Measurements from ENCODE around the gene ZNF837. TPM values are rescaled to one million over a fixed set of nuclear protein-coding genes. Genes with fewer than 3 reads are reported as not detected.

The ZNF837 gene
- total and polyA plus RNA-seq, 2 of the 13 experiments (the other 11 are each of a cell fraction or from before 2014, with no cell fraction given): 0.29 to 1.3 TPM

DNA sequence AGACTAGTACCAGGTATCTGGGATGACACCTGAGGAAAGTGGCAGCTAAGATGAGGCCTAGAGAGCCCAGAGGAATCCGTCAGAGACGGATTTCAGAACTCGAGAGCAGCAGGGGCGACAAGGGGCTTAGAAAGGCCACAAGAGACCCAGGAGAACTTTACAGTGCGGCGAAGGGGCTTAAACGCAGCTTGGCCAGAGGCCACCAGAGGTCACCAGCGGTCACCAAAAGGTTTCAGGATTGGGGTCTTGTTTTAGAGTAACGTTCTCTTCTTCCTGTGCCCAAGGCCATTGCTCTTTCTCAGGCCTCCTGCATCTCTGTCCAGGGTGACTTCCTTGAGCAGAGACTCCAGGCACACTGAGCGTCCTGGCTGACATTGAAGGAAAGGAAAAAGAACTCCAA lies 51.8 kb downstream of the ZNF837 start (continued):
- TF ChIP-seq, protein P1, sequence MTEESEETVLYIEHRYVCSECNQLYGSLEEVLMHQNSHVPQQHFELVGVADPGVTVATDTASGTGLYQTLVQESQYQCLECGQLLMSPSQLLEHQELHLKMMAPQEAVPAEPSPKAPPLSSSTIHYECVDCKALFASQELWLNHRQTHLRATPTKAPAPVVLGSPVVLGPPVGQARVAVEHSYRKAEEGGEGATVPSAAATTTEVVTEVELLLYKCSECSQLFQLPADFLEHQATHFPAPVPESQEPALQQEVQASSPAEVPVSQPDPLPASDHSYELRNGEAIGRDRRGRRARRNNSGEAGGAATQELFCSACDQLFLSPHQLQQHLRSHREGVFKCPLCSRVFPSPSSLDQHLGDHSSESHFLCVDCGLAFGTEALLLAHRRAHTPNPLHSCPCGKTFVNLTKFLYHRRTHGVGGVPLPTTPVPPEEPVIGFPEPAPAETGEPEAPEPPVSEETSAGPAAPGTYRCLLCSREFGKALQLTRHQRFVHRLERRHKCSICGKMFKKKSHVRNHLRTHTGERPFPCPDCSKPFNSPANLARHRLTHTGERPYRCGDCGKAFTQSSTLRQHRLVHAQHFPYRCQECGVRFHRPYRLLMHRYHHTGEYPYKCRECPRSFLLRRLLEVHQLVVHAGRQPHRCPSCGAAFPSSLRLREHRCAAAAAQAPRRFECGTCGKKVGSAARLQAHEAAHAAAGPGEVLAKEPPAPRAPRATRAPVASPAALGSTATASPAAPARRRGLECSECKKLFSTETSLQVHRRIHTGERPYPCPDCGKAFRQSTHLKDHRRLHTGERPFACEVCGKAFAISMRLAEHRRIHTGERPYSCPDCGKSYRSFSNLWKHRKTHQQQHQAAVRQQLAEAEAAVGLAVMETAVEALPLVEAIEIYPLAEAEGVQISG (CRISPR knock-in tag; IDR thresholded peaks at IDR 0.05): peak; percentile 27; the same call in 1 of the 2 replicates
- peak; percentile 80 for TF ChIP-seq STAG1 (CRISPR knock-in tag; IDR thresholded peaks at IDR 0.05)
- TF ChIP-seq, protein P2, sequence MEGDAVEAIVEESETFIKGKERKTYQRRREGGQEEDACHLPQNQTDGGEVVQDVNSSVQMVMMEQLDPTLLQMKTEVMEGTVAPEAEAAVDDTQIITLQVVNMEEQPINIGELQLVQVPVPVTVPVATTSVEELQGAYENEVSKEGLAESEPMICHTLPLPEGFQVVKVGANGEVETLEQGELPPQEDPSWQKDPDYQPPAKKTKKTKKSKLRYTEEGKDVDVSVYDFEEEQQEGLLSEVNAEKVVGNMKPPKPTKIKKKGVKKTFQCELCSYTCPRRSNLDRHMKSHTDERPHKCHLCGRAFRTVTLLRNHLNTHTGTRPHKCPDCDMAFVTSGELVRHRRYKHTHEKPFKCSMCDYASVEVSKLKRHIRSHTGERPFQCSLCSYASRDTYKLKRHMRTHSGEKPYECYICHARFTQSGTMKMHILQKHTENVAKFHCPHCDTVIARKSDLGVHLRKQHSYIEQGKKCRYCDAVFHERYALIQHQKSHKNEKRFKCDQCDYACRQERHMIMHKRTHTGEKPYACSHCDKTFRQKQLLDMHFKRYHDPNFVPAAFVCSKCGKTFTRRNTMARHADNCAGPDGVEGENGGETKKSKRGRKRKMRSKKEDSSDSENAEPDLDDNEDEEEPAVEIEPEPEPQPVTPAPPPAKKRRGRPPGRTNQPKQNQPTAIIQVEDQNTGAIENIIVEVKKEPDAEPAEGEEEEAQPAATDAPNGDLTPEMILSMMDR (CRISPR knock-in tag; IDR thresholded peaks at IDR 0.05): peak; percentile 85
- no peak for TF ChIP-seq IRX3 (CRISPR knock-in tag; IDR thresholded peaks at IDR 0.05; ENCODE audit: borderline replicate concordance, low read depth)
- peak; percentile 77 for TF ChIP-seq RAD21 (CRISPR knock-in tag; IDR thresholded peaks at IDR 0.05)
- TF ChIP-seq SAP130 (CRISPR knock-in tag; IDR thresholded peaks at IDR 0.05; ENCODE audit: low read depth): peak; percentile 53

DNA sequence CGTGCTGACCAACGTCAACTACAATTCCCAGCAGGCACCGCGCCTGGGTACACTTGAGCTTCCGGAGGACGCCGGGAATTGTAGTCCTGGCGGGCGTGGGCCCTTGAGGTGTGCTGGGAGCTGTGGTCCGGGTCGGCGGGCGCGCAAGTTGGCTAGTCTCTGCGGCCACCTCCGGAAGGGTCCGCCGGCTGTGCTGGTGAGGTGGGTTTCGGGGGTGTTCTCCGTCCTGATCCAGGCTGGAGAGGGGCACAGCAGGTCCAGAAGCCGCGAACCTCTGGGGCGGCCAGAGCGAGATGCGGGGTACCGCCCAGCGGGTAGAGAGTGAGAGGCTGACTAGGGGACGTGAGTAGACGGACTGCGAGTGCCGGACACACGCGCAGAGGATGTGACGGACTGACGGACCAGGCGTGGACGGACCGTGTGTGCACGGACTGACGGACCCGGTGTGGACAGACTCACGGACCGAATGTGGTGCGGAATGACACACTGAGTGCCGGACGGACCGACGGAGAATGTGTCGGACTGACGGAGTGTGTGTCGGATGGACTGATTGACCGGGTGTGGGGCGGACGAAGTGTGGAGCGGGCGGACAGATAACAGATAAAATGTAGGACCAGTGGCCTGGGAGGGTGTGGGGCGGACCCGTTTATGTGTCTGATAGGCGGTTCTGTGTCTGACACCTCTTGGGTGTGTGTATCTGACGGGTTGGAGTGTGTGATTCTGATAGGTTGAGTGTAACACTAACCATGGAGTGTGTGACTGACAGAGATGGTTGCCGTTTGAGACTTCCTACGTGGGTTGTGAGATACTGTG lies 53.7 kb downstream of the ZNF837 start, which contains the start of gene ZSCAN22:
Gene ZSCAN22, plus strand, starts transcription at position 81 of the 813 bp plus-strand sequence. CDS start 7,809 bp downstream, outside the sequence.
- 2% methylated on average over 22 of the region's 62 CpGs for WGBS (ENCODE audit: low lambda C conversion rate)
- H4K20me1 ChIP-seq (ENCODE audit: insufficient read depth, low read length): no peaks in the 10 kb centered on the region
- in situ Hi-C loops (cut with HindIII; ENCODE audit: extremely low pct_ligation_motif_present, low pct_unique_long_range_greater_than_20kb): no loop called here
- peaks cover 22% of the 10 kb centered on the region for H3K79me2 ChIP-seq (ENCODE audit: insufficient read depth, low read length)
- peak within 1 kb of the TSS; percentile 1 for H2AFZ ChIP-seq (ENCODE audit: low read length)
- peak within 1 kb of the TSS; percentile 83 to 95 (median 89) for H3K4me3 ChIP-seq (replicated peaks in 1 of 3; ENCODE audit: insufficient read depth in 1 of 3, low read depth in 2 of 3, low read length in 3 of 3)
- H3K27ac ChIP-seq (ENCODE audit: extremely low read length, insufficient read depth, low read length): peak within 1 kb of the TSS; percentile 78
- ATAC-seq (peak; percentile 95), FAIRE-seq (peak; percentile 77), DNase-seq (ENCODE audit: low spot score) (peak; percentile 93)
- intact Hi-C loops (cut with micrococcal nuclease; ENCODE audit: unreplicated experiment): loop anchor here (2.0 to 5.0 kb wide), 5 partner anchors 46 to 190 kb away; partner anchors contain the start of genes ZBTB45, ZNF274, ZNF324 and ZNF584
- peak within 1 kb of the TSS; percentile 91 for H3K4me2 ChIP-seq (ENCODE audit: low read depth, low read length)
- ChIA-PET POLR2A (interaction anchor here (0.7 to 2.1 kb wide), 22 partner anchors 12 to 324 kb away, joined by 3 to 22 read pairs (median 4); partner anchors contain the start of genes ERVK3-1, RPS5, TRIM28 and ZBTB45), CTCF (ENCODE audit: low intra/inter-chr PET ratio, low total read pairs) (no interaction called here)
- H3K27me3 ChIP-seq (ENCODE audit: control insufficient read depth in 1 of 2, insufficient read depth in 2 of 2, low read length in 2 of 2): no peaks in the 10 kb centered on the region; a peak in 1 of 5 replicates
- H3K36me3 ChIP-seq (replicated peaks in 1 of 2; ENCODE audit: control insufficient read depth in 1 of 2, insufficient read depth in 2 of 2, low read length in 2 of 2): no peaks in the 10 kb centered on the region
- H3K4me1 ChIP-seq (ENCODE audit: insufficient read depth, low read length): peaks cover 41% of the 10 kb centered on the region
- TSS peak; percentile 71 for BruUV-seq (replicated peaks)
- H3K9ac ChIP-seq (ENCODE audit: insufficient read depth, low read depth, low read length): peak within 1 kb of the TSS; percentile 85
- H3K9me3 ChIP-seq (ENCODE audit: low read length): no peaks in the 10 kb centered on the region
- no peak for TF ChIP-seq HOXA7 (CRISPR knock-in tag; IDR thresholded peaks at IDR 0.05)
- no peak for TF ChIP-seq GTF2F1 (IDR thresholded peaks at IDR 0.05; ENCODE audit: low read length)
- TF ChIP-seq, protein P3, sequence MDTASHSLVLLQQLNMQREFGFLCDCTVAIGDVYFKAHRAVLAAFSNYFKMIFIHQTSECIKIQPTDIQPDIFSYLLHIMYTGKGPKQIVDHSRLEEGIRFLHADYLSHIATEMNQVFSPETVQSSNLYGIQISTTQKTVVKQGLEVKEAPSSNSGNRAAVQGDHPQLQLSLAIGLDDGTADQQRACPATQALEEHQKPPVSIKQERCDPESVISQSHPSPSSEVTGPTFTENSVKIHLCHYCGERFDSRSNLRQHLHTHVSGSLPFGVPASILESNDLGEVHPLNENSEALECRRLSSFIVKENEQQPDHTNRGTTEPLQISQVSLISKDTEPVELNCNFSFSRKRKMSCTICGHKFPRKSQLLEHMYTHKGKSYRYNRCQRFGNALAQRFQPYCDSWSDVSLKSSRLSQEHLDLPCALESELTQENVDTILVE (CRISPR knock-in tag; IDR thresholded peaks at IDR 0.05): peak; percentile 69; the same call in 1 of the 2 replicates
- no peak for TF ChIP-seq ZNF878 (CRISPR knock-in tag; IDR thresholded peaks at IDR 0.05)
- TF ChIP-seq WIZ (CRISPR knock-in tag; IDR thresholded peaks at IDR 0.05): no peak
- TF ChIP-seq ISL2 (CRISPR knock-in tag; IDR thresholded peaks at IDR 0.05): peak; percentile 63; the same call in 1 of the 2 replicates
- no peak; the same call in 1 of the 2 replicates for TF ChIP-seq TMF1 (CRISPR knock-in tag; IDR thresholded peaks at IDR 0.05; ENCODE audit: low read depth)
- TF ChIP-seq ZNF737 (CRISPR knock-in tag; IDR thresholded peaks at IDR 0.05; ENCODE audit: borderline replicate concordance): peak; percentile 47; the same call in 1 of the 2 replicates
- no peak for TF ChIP-seq MLLT10 (CRISPR knock-in tag; IDR thresholded peaks at IDR 0.05)
- TF ChIP-seq GZF1 (CRISPR knock-in tag; IDR thresholded peaks at IDR 0.05): 0 out of 2 replicates have a peak, but pooled peaks have one; percentile 34
- TF ChIP-seq SRY (CRISPR knock-in tag; IDR thresholded peaks at IDR 0.05): peak; percentile 97
- TF ChIP-seq JARID2 (CRISPR knock-in tag; IDR thresholded peaks at IDR 0.05; ENCODE audit: insufficient replicate concordance): no peak
